LHCN-M2 (cell line): ENCODE results near the gene COL1A1. TPM values are rescaled to one million over a fixed set of nuclear protein-coding genes. Genes with fewer than 3 reads are reported as not detected.

Experiments
- DNase-seq: peaks from one replicate; pipeline ENCODE4 v3.0.0-alpha.2; 2012; ENCODE audit warnings: low read depth
- polyA plus RNA-seq: library from polyadenylated mRNA; unstranded; fragments of >200 nt; gene quantifications from one replicate; pipeline ENCODE4 v1.2.1, GENCODE V29; 2012; ENCODE audit warnings: missing spikeins
- total RNA-seq: library from RNA; depleted of rRNA; stranded (reverse); fragments of >200 nt; gene quantifications from 2 replicates; pipeline ENCODE4 v1.2.3, GENCODE V29; 2014; rRNA removed

COL1A1 gene
- total RNA-seq: 339 and 356 TPM in 2 replicates
- 1,579 TPM for polyA plus RNA-seq

DNA sequence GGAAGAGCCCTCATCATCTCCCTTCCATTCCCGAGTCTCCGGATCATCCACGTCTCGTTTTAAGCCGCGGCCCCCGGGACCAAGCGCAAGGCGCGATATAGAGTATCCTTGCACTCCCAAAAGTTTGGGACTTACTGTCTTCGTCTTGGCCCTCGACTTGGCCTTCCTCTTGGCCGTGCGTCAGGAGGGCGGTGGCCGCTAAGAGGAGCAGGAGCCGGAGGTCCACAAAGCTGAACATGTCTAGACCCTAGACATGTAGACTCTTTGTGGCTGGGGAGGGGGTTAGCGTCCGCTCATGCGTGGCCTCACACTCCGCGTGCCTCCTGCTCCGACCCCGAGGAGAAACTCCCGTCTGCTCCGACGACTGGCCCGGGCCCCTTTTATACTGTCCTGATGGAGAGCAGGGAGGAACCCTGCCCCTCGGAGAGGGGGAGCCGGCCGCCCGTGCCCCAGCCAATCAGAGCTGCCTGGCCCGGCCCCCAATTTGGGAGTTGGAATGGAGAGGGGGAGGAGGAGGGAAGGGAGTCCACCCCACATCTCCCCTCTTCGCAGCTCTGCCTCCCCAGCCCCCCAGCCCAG lies at the start of gene COL1A1:
Gene COL1A1 (minus strand): TSS at position 356 of the 579 bp plus-strand sequence. CDS start 118 bp downstream, at position 238.
- peak; percentile 88 for DNase-seq

DNA sequence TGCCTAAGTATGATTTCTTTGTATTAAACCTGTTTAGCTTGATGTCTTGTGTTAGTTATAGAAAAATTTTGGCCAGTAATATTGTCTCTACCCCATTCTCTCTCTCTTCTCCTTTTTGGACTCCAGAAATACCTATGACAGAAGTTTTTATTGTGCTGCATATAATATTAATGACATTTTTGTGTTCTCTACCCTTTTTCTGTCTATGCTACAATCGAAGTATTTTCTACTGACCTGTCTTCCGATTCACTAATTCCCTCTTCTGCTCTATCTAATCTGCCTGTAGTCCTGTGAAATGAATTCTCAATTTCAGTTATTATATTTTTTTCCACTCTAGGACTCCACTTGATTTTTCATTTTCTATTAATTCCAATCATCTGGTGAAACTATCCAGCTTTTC lies 46.8 kb upstream of the COL1A1 start:
- DNase-seq: no peak

DNA sequence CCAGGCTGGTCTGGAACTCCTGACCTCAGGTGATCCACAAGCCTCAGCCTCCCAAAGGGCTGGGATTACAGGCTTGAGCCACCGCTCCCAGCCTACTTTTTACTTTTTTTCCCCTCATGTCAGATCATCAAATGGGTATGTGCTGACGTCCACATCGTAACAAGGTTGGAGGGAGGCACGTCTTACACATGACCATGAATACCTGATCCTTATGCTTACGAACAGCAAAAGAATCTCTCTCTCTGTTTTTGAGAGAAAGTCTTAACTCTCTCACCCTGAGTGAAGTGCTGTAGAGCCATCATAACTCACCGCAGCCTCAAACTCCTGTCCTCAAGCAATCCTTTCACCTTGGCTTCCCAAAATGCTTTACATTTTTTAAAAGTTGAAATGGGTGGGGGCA lies 43.3 kb upstream of the COL1A1 start:
- no peak for DNase-seq

DNA sequence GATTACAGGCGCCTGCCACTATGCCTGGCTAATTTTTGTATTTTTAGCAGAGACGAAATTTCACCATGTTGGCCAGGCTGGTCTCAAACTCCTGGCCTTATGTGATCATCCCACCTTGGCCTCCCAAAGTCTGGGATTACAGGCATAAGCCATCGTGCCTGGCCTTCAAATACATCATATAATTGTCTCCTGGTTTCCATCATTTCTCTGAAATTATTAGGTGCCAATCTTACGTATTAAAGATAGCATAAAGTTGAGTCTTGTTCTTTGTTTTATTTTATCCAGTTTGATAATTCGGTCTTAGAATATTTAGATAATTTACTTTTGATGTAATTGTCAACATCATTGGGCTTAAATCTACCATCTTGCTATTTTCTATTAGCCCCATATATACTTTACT lies 40.0 kb upstream of the COL1A1 start:
- DNase-seq: no peak

GRCh38 chr17:50240851-50241250 lies 39.4 kb upstream of the COL1A1 start:
- DNase-seq: no peak

- DNase-seq: no peak
Observed at GRCh38 chr17:50239937-50240336, 38.5 kb upstream of the COL1A1 start.

DNA sequence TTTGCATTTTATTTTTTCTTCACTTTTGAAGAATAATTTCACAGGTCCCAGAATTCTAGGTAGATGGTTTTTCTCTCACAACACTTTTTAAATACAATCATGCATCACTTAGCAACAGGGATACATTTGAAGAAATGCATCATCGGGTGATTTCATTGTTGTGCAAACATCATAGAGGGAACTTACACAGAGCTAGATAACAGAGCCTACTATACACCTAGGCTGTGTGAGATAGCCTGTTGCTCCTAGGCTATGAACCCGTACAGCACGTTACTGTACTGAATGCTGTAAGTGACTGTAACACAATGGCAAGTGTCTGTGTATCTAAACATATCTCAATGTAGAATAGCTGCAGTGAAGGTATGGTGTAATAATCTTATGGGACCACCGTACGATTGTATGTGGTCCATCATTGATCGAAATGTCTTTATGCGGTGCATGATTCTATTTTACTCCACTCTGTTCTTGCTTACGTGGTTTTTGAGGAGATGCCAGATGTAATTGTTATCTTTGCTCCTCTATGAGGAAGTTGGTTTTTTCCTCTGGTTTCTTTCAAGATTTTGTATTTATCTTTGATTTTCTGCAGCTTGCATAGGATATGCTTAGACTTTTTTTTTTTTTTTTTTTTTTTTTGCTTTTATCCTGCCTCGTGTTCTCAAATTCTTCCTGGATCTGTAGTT lies 37.3 kb upstream of the COL1A1 start:
- DNase-seq: no peak

DNA sequence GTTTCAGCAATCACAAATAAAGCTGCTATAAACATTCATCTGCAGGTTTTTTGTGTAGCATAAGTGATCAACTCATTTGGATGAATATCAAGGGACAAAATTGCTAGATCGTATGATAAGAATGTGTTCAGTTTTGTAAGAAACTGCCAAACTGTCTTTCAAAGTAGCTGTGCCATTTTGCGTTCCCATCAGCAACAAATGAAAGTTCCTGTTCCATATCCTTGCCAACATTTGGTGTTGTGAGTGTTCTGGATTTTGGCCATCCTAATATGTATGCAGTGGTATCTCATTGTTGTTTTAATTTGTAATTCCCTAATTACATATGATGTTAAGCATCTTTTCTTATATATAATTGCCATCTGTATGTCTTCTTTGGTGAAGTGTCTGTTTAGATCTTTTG lies 36.5 kb upstream of the COL1A1 start:
- no peak for DNase-seq

DNA sequence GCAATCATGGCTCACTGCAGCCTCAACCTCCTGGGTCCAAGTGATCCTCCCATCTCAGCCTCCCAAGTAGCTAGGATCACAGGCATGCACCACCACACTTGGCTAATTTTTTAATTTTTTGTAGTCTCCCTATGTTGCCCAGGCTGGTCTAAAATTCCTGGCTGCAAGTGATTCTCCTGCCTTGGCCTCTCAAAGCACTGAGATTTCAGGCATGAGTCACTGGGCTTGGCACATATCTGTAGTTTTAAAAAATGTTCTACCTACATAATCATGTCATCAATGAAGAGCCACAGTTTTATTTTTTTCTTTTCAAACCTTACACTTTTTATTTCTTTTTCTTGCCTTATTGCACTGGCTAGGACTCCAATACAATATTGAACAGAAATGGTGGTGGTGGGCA lies 33.1 kb upstream of the COL1A1 start:
- DNase-seq: no peak

DNA sequence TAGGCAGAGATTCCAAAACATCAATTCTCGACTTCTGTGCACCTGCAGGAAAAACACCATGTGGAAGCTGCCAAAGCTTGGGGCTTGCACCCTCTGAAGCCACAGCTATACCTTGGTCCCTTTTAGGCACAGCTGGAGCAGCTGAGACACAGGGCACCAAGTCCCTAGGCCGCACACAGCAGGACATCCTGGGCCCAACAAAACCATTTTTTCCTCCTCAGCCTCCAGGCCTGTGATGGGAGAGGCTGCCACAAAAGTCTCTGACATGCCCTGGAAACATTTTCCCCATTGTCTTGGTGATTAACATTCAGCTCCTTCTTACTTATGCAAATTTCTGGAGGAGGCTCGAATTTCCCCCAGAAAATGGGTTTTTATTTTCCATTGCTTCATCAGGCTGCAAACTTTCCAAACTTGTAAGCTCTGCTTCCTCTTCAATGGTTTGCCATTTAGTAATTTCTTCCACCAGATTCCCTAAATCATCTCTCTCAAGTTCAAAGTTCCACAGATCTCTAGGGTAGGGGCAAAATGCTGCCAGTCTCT lies 24.3 kb upstream of the COL1A1 start:
- no peak for DNase-seq

- DNase-seq: no peak
Observed at GRCh38 chr17:50222922-50223321, 21.5 kb upstream of the COL1A1 start.

- DNase-seq: peak; percentile 67
Observed at GRCh38 chr17:50221864-50222545, 20.6 kb upstream of the COL1A1 start.

GRCh38 chr17:50221266-50221863 lies 19.9 kb upstream of the COL1A1 start:
- peak; percentile 49 for DNase-seq

GRCh38 chr17:50220811-50221210 lies 19.4 kb upstream of the COL1A1 start:
- DNase-seq: no peak

- DNase-seq: peak; percentile 69
Observed at GRCh38 chr17:50219939-50220465, 18.6 kb upstream of the COL1A1 start.

DNA sequence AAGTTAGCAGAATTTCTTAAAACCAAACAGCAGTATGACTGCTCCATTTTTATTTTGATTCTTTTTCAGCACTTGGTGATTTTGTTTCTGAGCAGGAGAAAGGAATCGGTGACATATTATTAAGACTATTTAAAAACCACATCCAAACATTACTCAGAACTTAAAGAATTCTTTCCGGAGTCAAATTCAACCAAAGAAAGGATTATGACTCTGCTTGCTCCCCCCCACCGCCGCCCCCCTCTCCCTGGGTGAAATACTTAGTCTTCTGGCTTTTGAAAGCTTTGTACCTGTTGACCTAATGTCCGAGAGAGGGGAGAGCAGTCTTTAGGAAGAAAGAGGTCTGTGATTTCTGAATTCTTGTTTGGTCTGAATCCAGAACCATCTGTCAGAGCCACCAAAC lies 17.9 kb upstream of the COL1A1 start:
- peak; percentile 91 for DNase-seq

- DNase-seq: peak; percentile 93
Observed at GRCh38 chr17:50218771-50219315, 17.4 kb upstream of the COL1A1 start.

- peak; percentile 58 for DNase-seq
Observed at GRCh38 chr17:50218071-50218759, 16.8 kb upstream of the COL1A1 start.

DNA sequence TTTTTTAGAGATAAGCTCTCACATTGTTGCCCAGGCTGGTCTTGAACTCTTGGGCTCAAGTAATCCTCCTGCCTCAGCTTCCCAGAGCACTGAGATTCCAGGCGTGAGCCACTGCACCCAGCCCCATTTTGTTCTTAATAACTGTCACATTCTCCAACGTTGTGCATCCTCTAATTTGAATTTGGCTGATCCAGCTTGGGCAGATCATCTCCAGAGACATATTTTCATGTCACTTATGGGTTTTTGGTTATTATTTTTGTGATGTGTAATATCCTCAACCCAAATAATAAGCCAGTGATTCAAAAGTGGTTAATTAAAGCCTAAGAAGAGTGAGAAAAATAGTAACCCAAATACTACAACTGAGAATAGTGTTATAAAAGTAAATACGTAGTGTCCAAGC lies 16.2 kb upstream of the COL1A1 start:
- DNase-seq: no peak

- no peak for DNase-seq
Observed at GRCh38 chr17:50214976-50215760, 13.7 kb upstream of the COL1A1 start.
